ENCODE data around the gene NR5A2.

DNA sequence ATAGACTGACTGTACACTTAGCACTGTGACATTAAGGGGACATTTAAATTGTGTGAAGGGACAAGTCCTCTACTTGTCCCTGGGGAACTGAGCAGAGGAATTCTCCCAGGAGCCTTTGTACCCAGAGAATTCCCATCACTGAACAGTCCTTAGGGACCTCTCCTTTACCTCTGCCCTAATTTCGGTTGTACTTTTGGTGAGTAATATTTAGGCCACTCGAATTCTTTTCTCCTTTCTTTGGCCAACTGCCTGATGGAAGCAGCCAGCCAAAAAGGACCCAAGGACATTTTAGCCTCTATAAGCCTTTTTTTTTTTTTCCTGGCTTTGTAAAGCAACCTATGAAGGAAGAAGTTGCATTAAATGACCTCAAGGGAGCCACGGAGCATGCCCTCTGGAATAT, 71.5 kb downstream of the NR5A2 start:
- TF ChIP-seq, protein P1, sequence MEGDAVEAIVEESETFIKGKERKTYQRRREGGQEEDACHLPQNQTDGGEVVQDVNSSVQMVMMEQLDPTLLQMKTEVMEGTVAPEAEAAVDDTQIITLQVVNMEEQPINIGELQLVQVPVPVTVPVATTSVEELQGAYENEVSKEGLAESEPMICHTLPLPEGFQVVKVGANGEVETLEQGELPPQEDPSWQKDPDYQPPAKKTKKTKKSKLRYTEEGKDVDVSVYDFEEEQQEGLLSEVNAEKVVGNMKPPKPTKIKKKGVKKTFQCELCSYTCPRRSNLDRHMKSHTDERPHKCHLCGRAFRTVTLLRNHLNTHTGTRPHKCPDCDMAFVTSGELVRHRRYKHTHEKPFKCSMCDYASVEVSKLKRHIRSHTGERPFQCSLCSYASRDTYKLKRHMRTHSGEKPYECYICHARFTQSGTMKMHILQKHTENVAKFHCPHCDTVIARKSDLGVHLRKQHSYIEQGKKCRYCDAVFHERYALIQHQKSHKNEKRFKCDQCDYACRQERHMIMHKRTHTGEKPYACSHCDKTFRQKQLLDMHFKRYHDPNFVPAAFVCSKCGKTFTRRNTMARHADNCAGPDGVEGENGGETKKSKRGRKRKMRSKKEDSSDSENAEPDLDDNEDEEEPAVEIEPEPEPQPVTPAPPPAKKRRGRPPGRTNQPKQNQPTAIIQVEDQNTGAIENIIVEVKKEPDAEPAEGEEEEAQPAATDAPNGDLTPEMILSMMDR (IDR thresholded peaks at IDR 0.05): no peak
- no peak for TF ChIP-seq POLR2A (IDR thresholded peaks at IDR 0.05)

Data from vagina (tissue), 2 donors.